ENCODE results near the gene MED22.

MED22 gene

GRCh38 chr9:133305731-133306130 lies 42.2 kb downstream of the MED22 start:
- ATAC-seq, result no peak
- no peak for TF ChIP-seq SNAI2 (CRISPR knock-in tag; IDR thresholded peaks at IDR 0.05)
- no peak for TF ChIP-seq ZC3H10 (CRISPR knock-in tag; IDR thresholded peaks at IDR 0.05)
- no peak for TF ChIP-seq CSDC2 (CRISPR knock-in tag; IDR thresholded peaks at IDR 0.05)
- TF ChIP-seq GLIS3 (CRISPR knock-in tag; IDR thresholded peaks at IDR 0.05), result no peak
- TF ChIP-seq, protein P1, sequence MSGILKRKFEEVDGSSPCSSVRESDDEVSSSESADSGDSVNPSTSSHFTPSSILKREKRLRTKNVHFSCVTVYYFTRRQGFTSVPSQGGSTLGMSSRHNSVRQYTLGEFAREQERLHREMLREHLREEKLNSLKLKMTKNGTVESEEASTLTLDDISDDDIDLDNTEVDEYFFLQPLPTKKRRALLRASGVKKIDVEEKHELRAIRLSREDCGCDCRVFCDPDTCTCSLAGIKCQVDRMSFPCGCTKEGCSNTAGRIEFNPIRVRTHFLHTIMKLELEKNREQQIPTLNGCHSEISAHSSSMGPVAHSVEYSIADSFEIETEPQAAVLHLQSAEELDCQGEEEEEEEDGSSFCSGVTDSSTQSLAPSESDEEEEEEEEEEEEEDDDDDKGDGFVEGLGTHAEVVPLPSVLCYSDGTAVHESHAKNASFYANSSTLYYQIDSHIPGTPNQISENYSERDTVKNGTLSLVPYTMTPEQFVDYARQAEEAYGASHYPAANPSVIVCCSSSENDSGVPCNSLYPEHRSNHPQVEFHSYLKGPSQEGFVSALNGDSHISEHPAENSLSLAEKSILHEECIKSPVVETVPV (CRISPR knock-in tag; IDR thresholded peaks at IDR 0.05), result no peak
- no peak for TF ChIP-seq TOX (CRISPR knock-in tag; IDR thresholded peaks at IDR 0.05; ENCODE audit: borderline replicate concordance)
- no peak for TF ChIP-seq PPARA (CRISPR knock-in tag; IDR thresholded peaks at IDR 0.05; ENCODE audit: borderline replicate concordance)
- no peak for TF ChIP-seq ZNF565 (CRISPR knock-in tag; conservative IDR thresholded peaks at IDR 0.05; ENCODE audit: low read depth)
- no peak for TF ChIP-seq TCF4 (CRISPR knock-in tag; IDR thresholded peaks at IDR 0.05; ENCODE audit: borderline replicate concordance)

DNA sequence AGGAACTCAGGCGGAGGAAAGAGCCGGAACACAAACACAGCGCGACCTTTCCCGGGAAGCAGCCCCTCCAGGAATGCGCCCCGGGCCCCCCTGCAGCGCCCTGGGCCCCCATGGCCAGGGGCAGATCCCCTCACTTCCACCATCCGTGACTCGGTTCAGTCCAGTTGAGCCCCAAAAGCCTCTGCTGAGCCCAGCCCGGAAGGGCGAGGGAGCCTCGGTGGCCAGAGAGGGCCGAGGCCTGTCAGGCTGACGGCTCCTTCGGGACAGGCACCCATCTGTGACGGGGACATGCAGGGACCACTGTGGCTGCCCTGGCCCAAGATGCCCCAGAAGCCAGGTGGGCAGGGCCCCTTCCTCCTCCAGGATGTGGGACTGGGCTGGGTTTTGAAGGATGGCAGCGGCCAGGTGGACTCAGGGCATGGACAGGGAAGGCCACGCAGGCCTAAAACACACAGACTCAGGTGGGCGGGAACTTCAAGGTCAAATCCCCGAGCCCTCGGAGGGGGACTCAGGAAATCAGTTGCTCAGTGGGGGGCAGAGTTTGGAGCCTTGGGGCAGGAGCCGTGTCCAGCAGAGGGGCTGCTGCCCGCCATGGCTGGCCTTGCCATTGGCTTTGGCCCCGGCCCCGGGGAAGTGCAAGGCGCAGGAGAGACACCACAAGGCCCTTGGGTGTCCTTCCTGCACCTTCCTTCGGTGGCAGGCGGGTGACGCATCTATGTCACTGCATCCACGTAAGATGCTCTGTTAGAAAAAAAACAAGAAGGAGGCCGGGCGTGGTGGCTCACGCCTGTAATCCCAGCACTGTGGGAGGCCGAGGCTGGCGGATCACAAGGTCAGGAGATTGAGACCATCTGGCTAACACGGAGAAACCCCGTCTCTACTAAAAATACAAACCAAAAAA lies 43.2 kb downstream of the MED22 start:
- ATAC-seq, result no peak
- TF ChIP-seq ZNF565 (CRISPR knock-in tag; conservative IDR thresholded peaks at IDR 0.05; ENCODE audit: low read depth) (no peak), BACH2 (CRISPR knock-in tag; IDR thresholded peaks at IDR 0.05; ENCODE audit: borderline replicate concordance) (no peak), ZNF70 (CRISPR knock-in tag; IDR thresholded peaks at IDR 0.05) (no peak), RARB (CRISPR knock-in tag; IDR thresholded peaks at IDR 0.05) (no peak), OSR1 (CRISPR knock-in tag; IDR thresholded peaks at IDR 0.05) (no peak), ISL1 (CRISPR knock-in tag; IDR thresholded peaks at IDR 0.05) (no peak)
- TF ChIP-seq, protein P2, sequence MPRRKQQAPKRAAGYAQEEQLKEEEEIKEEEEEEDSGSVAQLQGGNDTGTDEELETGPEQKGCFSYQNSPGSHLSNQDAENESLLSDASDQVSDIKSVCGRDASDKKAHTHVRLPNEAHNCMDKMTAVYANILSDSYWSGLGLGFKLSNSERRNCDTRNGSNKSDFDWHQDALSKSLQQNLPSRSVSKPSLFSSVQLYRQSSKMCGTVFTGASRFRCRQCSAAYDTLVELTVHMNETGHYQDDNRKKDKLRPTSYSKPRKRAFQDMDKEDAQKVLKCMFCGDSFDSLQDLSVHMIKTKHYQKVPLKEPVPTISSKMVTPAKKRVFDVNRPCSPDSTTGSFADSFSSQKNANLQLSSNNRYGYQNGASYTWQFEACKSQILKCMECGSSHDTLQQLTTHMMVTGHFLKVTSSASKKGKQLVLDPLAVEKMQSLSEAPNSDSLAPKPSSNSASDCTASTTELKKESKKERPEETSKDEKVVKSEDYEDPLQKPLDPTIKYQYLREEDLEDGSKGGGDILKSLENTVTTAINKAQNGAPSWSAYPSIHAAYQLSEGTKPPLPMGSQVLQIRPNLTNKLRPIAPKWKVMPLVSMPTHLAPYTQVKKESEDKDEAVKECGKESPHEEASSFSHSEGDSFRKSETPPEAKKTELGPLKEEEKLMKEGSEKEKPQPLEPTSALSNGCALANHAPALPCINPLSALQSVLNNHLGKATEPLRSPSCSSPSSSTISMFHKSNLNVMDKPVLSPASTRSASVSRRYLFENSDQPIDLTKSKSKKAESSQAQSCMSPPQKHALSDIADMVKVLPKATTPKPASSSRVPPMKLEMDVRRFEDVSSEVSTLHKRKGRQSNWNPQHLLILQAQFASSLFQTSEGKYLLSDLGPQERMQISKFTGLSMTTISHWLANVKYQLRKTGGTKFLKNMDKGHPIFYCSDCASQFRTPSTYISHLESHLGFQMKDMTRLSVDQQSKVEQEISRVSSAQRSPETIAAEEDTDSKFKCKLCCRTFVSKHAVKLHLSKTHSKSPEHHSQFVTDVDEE (CRISPR knock-in tag; IDR thresholded peaks at IDR 0.05), result no peak
- TF ChIP-seq, protein P3, sequence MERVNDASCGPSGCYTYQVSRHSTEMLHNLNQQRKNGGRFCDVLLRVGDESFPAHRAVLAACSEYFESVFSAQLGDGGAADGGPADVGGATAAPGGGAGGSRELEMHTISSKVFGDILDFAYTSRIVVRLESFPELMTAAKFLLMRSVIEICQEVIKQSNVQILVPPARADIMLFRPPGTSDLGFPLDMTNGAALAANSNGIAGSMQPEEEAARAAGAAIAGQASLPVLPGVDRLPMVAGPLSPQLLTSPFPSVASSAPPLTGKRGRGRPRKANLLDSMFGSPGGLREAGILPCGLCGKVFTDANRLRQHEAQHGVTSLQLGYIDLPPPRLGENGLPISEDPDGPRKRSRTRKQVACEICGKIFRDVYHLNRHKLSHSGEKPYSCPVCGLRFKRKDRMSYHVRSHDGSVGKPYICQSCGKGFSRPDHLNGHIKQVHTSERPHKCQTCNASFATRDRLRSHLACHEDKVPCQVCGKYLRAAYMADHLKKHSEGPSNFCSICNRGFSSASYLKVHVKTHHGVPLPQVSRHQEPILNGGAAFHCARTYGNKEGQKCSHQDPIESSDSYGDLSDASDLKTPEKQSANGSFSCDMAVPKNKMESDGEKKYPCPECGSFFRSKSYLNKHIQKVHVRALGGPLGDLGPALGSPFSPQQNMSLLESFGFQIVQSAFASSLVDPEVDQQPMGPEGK (CRISPR knock-in tag; IDR thresholded peaks at IDR 0.05; ENCODE audit: borderline replicate concordance), result no peak

GRCh38 chr9:133304158-133304470 lies 43.8 kb downstream of the MED22 start:
- TF ChIP-seq RARB (CRISPR knock-in tag; IDR thresholded peaks at IDR 0.05), result no peak
- no peak for TF ChIP-seq TCF4 (CRISPR knock-in tag; IDR thresholded peaks at IDR 0.05; ENCODE audit: borderline replicate concordance)
- no peak for TF ChIP-seq TOX (CRISPR knock-in tag; IDR thresholded peaks at IDR 0.05; ENCODE audit: borderline replicate concordance)
- no peak for TF ChIP-seq ESRRG (CRISPR knock-in tag; IDR thresholded peaks at IDR 0.05)
- TF ChIP-seq, protein P1 (CRISPR knock-in tag; IDR thresholded peaks at IDR 0.05), result no peak
- no peak for TF ChIP-seq OSR1 (CRISPR knock-in tag; IDR thresholded peaks at IDR 0.05)
- no peak for TF ChIP-seq ZNF565 (CRISPR knock-in tag; conservative IDR thresholded peaks at IDR 0.05; ENCODE audit: low read depth)
- TF ChIP-seq ZC3H10 (CRISPR knock-in tag; IDR thresholded peaks at IDR 0.05), result no peak
- no peak for TF ChIP-seq POU6F1 (CRISPR knock-in tag; IDR thresholded peaks at IDR 0.05; ENCODE audit: borderline replicate concordance, low read depth)
- ATAC-seq, result no peak
